Erythroblast (primary cell): ENCODE results near the gene CDH11.

Source experiments
- GATA1 ChIP-seq: IDR thresholded peaks from 2 replicates; pipeline ENCODE4 v1.6.1; 2011; ENCODE audit warnings: low read depth, mild to moderate bottlenecking, control low read depth, low read length, moderate library complexity
- POLR2A ChIP-seq: IDR thresholded peaks from 2 replicates; pipeline ENCODE4 v1.6.1; 2011; ENCODE audit warnings: mild to moderate bottlenecking, low read length

DNA sequence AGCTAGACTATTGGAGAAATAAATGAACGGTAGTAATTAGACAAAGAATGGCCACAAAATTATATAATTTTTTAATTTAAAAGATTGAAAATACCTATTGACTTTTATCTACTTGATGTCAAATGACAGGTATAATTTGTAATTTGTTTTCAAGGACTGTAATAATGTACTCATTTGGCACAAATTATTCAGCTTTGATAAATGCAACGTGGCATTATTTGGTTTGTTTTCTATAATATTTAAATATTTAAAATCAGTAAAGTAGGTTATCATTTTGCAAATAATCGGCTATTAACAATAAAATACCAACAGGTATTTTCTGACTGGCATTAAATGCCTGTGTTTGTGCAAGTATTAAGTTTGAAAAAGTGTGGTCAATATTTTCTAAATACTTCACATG is 60.6 kb downstream of the CDH11 start:
- no peak for TF ChIP-seq POLR2A
- TF ChIP-seq GATA1 = no peak
